Right ventricle myocardium inferior (tissue), 1 donor: Measurements from ENCODE around the gene PRR29. TPM values are rescaled to one million over a fixed set of nuclear protein-coding genes. Genes with fewer than 3 reads are reported as not detected.

Source experiments
- ATAC-seq: fragments of 200-7000 bp; cut with Tn5 transposase; one replicate; pipeline ENCODE4 v1.9.1; 2020; ENCODE audit warnings: mild to moderate bottlenecking, moderate library complexity
- DNase-seq: peaks from one replicate; pipeline ENCODE4 v3.0.0; 2021; ENCODE audit errors: missing footprints
- intact Hi-C: fragments of 100-400 bp; cut with DNase I; formaldehyde crosslinking; loops from one replicate; pipeline ENCODE4 v1.11.0; 2022
- long read RNA-seq: library from polyadenylated mRNA; unstranded; transcript quantifications from one replicate; pipeline ENCODE4 v2.0.0, GENCODE V29; 2021
- total RNA-seq: library from RNA; stranded (reverse); fragmentation: NEBNext Ultra II Directional; extraction: Animal tissue kit (Norgen Biotek cat#: 25700); gene quantifications from one replicate; pipeline ENCODE4 v1.2.1, GENCODE V29; 2021
- donor health status: DM: no; HTN: yes; CAD: no; lungs with severe emphysema.

The PRR29 gene
- total RNA-seq, result 0.51 TPM
- long read RNA-seq, result 0 reads

DNA sequence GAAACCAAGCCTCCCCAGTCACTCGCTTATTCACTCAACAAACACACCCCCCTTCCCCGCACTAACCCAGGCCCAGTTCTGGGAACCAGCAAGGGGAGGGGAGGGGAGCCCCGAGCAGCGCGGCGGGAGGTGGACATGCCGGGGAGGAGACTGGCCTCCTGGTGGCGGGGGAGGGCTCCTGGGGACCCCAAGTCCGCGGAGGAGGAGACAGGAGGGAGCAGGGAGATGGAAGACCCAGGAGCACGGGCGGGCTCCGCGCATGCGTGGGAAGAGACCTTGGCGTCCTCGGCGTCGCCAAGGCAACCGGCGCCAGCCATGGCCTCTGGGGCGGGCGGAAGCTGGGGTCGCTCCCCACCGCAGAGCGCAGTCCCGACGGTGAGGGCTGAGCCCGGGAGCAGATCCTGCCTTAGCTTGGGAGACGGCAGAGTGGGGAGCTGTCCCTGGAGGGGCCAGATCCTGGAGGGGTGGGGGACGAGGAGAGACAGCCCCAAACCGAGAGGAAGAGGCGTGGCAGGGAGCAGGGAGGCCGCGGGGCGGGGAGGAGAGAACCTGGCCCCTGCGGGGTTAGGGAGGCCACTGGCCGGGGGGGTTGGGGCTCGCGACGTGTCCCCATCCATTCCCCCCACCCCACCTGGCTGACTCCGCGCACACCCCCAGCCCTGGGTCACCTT is at the start of gene PRR29:
PRR29 (plus strand) TSS at position 302 of the 671 bp plus-strand sequence; CDS start at position 316, 14 bp downstream.
- intact Hi-C loops, result no loop called here
- DNase-seq, result peak; percentile 87
- peak; percentile 44 for ATAC-seq

DNA sequence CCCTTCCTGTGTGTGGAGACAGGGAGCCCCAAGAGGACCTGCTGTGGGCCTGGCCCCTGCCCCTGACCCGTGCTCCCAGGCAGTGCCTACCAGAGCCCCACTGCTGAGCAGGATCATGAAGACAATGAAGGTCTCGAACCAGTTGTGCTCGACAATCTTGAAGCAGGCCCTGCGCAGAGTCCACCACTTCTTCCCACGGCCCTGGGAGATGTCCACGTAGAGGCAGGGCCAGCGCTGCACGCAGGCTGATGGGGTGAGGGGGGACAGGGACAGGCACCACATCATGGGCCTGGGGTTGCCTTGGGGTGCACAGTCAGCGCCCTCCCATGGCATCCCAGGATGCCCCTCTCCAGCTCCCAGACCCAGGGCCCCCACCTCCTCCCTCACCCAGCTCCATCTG is 49.6 kb upstream of the PRR29 start:
- intact Hi-C loops, result loop anchor here (5.0 kb wide), 1 partner anchor 39 kb away; no protein-coding TSS in a partner anchor
- ATAC-seq (no peak), DNase-seq (peak; percentile 20)

DNA sequence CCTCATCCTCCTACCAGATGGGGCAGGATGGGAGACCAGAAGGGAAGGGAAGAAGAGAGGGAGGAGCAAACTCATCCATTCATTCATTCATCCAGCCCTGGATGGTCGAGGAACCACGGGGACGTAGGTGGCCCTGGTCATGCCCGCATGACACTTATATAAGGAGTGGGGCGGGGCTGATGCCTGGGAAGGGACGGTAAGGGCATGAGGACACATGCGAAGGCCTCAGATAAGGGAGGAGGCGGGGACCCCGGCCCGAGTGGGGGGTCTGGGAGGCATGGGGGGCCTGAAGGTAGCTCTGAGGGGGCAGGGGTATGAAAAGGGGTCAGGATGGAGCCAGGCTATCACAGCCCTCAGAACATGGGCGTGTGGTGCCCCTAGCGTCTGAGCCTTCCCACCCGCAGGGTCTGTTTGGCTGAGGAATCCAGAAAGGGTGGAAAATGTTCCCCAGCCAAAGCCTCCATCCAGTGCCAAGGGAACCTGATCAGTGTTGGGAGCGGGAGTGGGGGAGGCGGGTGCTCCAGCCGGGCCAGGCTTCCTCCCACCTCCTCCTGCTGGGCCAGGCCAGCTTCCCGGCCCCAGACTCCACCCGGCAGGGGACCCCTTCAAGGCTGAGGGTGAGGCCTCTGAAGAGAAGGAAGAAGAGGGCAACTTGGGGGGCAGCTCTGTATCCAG is 48.4 kb upstream of the PRR29 start:
- ATAC-seq, result no peak
- intact Hi-C loops, result loop anchor here (5.0 kb wide), 1 partner anchor 38 kb away; no protein-coding TSS in a partner anchor
- no peak for DNase-seq

DNA sequence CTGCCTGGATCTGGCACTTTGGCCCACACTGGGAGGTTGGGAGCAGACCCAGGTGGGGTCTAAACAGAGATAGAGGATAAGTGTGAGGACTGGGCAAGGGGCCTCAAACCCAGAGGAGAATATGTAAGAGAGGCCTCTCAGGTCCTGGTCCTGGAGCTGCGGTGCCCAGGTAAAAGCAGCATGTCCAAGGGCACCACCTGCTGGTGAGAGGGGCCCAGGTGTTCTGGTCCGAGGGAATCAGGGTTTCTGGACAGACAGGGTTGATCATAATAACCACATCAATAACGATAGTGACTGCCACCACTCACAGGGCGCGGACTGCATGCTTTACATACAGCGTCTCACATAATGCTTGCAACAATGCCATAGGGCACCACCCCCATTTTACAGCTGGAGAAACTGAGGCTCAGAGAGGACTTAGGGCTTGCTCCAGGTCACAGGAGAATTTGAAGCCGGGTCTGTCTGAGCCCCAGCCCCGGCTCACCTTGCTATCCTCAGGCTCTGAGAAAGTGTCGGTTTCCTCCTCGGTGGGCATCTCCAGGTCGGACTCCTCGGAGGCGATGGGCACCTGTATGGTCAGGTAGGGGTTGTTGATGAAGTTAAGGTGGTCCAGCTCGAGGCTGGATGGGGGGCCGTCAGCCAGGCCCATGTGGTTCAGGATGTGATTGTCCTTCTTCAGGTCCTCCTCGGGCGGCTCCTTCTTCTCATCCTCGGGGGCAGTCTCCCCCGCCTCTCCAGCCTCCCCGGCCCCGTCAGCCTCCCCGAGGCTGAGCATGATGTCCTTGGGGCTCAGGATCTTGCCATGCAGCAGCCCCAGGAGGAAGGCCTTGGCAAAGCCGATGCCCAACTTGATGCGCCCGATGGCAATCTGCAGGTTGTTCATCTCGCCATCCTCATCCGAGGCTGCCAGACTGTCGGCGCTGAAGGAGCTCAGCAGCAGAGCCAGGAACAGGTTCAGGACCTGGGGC is 46.9 kb upstream of the PRR29 start:
- intact Hi-C loops, result no loop called here
- ATAC-seq (no peak), DNase-seq (no peak)

DNA sequence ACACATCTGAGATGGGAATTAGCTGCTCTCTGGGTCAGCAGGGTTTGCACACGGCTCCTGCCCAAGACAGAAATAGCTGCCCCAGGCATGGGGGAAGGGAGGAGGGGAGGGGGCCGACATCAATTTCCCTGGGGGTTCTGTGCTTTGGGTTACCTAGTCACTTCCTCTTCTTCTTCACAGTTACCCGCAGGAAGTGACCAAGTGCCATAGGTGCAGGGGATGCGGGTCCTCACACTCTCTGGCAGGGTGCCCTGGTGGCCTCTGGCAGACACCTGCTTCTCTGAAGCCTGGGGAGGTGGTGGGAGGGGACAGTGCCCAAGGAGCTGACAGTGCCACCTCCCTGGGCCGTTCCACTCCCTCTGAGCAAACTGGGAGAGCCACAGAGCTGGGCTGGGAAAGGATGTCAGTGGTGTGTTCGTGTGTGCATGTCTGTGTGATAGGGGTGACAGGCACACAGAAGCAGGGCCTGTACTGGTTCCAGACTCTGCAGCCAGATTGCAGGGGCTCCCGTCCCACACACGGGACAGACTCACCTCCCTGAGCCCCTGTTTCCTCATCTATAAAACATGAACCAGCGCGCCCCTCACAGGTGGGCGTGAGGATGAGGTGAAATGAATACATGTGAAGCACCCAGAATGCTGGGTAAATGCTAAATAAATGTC is 43.6 kb upstream of the PRR29 start:
- peak; percentile 41 for ATAC-seq
- intact Hi-C loops, result no loop called here
- DNase-seq, result no peak

DNA sequence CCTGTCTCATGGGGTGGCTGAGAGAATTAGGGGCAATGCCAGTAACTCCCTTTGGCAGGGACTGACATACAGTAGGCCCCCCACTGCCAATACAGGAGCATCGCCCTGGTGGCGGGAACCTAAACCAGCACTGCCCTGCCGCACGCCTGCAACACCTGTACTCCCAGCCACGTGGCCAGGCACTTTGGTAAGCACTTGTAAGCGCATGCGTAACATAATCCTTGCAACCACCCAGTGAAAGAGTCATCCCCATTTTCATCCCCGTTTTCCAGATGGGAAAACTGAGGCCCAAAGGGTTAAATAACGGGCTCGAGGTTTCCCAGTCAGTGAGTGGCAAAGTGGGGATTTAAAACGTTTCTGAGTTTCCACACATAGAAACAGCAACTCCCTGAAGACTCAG is 42.9 kb upstream of the PRR29 start:
- DNase-seq (no peak), ATAC-seq (no peak)
- intact Hi-C loops, result no loop called here

DNA sequence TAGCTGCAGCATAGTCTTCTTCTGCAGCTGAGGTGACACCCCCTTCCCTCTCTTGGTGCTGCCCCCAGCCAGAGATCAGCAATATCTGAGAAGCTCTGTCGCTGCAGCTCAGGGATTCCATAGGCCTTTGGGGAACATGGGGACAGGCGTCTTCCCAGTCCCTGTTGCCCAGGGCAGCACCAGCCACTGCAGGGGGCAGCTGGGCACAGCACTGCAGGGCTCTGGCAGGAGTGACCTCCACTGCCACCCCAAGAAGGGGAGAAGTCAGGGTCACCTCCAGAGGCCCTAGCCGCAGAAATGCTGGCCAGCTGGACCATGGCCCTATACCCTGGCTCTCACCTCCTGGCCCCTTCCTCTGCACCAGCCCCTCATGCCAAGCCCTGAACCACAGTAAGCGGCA is 42.4 kb upstream of the PRR29 start:
- intact Hi-C loops, result no loop called here
- DNase-seq, result no peak
- ATAC-seq, result no peak

DNA sequence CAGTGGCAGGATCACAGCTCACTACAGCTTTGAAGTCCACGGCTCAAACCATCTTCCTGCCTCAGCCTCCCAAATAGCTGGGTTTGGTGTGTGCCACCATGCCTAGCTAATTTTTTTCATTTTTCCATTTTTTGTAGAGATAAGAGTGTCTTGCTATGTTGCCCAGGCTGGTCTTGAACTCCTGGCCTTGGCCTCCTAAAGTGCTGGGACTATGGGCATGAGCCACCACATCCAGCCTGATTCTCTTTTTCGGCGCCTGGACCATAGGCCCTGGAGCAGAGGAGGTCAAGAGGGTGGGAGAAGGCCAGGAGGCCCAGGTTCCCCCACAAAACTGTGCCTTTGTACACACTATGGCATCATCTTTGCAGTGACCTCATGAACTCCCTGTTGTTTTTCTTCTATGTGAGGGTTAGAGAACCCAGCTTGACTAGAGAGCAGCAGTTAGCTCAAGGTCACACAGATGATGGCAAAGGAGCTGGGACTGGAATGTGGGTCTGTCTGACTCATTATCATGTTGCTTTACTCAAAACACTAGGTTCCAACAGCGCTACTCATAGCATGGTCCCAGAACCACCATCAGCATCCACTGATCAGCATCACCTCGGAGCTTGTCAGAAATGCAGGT is 41.7 kb upstream of the PRR29 start:
- DNase-seq, result no peak
- intact Hi-C loops, result no loop called here
- no peak for ATAC-seq

DNA sequence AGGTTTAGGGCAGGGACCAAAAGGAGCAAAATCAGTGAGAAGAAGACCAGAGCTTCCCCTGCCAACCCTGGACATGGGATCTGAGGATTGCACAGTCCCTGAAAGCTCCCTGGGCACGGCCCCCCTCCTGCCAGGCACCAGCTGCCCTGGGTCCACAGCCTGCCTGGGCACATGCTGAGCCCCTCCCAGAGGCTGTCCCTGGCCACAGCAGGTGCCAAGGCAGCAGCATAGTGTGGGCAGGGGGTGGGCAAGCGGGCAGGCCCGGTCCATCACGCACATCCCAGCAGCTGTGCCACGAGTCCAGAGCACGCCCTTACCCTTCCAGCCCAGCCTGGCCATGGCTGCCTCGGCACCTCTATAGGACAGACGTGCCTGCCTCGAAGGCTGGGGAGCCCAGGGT is 38.1 kb upstream of the PRR29 start:
- intact Hi-C loops, result no loop called here
- no peak for DNase-seq
- no peak for ATAC-seq

DNA sequence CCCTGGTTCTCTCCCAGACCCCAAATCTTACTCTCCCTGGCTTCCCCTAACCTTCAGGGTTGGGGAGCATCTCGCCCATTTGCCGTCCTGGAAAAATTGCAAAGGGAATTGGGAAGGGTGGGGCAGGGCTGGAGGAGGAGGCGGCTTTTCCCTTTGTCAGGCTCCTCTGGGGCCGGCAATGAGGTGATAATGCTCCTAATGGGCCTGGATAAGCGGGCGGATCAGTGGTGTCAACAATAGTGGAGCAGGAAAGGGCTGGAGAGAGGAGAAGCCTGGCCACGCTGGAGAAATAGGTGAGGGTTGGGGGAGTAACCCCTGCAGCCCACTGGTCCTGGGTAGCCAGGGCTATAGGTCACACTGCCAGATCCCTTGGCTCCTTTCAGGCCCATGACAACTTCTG is 37.7 kb upstream of the PRR29 start:
- intact Hi-C loops, result no loop called here
- DNase-seq, result no peak
- ATAC-seq, result no peak

DNA sequence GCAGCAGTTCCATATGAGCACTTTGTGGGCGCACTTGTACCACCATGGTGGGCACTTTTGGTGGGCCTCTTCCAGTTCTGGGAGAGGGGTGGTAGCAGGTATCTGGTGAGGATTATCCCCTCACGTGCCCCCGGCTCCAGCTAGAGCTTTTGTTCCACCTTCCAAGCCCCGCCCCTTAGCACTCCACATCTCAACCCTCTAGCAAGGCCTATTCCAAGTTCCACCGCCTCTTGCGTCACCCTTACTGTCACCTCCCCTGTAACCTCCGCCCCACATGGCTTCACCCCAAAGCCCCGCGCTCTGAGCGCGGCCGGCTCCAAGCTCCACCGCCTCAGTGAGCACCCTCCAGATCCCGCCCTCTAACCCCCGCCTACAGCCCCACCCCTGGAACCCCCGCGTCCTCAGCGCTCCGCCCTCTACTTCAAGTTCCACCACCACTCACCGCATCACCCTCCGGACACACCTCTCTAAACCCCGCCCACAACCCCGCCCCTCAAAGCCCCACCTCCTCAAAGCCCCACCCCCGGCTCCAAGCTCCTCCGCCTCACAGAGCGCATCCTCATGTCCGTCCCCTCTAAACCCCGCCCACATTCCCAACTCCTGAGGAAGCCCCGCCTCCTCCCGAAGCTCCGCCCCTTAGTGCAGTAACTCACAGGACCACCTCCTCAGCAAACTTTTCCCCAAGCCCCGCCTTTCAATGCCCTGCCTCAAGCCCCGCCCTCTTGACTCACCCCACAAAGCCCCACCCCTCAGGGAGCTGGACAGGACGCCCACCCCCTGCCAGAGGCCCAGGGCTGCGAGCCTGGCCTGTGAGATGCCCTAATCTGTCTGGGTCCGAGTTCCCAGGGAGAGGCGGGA is 36.6 kb upstream of the PRR29 start:
- DNase-seq (peak; percentile 78), ATAC-seq (peak; percentile 75)
- intact Hi-C loops, result no loop called here

DNA sequence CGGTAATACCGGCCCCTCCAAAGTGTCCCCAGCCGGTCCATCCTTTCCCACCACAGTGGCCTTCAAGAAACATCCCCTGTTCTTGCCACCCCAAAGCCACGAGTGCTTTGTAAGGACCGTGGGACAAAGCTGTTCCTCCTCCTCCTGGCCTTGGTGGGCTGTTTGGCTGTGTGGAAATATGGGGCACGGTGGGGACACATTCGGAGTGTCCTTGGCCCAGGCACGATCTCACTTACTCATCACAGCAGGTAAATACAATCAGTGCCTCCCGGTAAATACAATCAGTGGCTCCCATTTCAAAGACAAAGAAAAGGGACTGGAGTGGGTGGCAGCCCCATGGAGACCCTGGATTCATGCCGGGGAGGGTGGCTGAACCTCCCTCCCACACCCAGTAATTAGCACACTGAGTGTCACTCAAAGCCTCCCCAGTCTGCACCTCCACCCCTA is 35.8 kb upstream of the PRR29 start:
- no peak for ATAC-seq
- intact Hi-C loops, result no loop called here

DNA sequence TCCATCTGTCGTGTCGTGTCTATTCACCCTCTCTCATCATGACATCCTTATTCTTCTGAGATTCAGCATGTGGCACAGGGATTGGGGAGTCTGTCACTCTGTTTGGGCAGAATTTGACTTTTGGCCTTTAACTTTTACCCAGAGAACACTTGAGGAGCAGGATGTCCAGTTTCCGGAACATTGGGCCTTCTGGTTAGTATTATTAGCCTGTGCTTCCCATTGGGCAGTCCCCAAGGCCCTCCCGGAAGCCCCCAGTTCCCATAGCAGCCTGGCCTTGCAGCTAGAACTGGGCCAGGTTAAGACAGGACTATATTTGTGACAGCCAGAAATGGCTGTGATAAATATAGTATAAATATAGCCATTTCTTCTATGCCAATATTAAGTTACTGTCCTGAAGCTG is 35.0 kb upstream of the PRR29 start:
- intact Hi-C loops, result no loop called here
- DNase-seq (no peak), ATAC-seq (peak; percentile 24)

More for the DNA sequence above, 35.8 kb upstream of the PRR29 start:
- DNase-seq, result no peak

DNA sequence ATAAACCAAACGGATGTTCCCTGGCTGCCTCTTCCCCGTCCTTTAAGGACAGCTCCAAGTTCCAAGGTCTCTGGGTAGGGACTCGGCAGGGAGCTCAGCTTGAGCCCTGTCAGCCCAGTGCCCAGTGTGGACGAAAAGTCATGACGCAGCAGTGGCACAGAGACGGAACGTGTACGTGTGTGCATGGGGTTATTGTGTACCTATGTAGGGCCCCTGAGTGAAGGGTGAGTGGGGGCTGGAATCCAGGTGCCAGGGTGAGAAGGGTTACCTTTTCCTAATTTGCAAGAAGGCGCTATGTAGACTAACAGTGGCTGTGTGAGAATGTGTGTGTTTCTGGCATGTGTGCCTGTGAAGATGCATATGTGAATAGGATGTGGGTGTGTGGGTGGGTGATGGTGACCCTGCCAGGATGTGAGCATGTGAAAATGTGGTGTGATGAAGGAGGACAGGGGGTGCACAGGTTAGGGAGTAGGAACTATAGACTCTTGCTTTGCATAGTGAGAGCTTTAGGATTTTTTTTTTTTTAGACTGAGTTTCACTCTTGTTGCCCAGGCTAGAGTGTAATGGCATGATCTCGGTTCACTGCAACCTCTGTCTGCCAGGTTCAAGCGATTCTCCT is 31.4 kb upstream of the PRR29 start:
- intact Hi-C loops, result no loop called here
- no peak for ATAC-seq
- no peak for DNase-seq

DNA sequence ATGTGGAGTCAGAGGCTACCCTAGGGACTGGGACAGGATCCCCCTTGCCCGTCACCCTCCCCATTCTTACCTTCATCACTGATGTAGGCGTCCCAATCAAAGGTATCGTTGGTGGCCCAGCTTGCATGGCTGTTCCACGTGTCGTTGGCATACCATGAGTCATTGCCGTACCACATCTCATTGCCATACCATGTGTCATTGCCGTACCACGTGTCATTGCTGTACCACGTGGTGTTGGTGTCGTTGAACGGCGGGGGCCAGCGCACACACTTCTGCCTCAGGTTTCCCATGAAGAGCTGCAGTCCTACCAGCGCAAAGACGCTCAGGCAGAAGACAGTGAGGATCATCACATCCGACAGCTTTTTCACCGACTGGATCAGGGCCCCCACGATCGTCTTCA is 30.2 kb upstream of the PRR29 start:
- intact Hi-C loops, result no loop called here
- ATAC-seq, result no peak
- no peak for DNase-seq

DNA sequence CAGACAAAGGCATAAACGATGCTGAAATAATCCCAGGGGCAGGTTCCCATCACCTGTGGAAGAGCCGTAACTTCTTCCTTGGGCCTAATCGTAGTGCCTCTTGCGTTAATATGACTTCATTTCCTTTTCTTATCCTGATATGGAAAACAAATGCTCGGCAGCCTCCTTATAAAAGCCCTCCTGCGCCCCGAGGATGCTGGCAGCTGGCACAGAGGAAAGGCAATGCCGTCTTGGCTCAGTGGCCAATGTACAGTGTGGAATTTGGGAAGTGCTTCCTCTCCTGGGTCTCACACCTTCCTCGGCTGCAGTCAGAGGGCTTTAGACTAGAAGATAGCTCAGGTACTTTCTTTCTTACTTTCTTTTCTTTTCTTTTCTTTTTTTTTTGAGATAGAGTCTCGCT is 28.9 kb upstream of the PRR29 start:
- peak; percentile 17 for DNase-seq
- no peak for ATAC-seq
- intact Hi-C loops, result no loop called here

DNA sequence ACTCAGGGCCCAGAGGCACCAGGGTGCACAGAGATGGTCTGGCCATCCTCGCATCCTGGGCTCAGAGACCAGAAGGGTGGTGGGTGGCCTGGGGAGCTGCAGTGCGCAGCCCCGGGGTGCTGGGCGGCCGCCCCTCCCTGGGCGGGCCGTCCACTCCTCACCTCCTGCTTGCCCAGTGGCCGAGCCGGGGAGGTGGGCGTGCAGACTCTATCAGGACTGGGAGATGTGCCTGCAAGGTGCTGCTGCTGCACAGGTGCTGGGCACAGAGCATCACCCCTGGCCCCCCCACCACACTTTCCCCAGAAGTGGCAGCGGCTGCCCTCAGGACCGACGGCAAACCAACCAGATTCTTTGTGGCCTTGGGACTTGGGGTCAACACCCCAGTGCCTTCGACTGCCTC is 25.4 kb upstream of the PRR29 start, which contains the start of gene SCN4A:
SCN4A (minus strand) TSS at position 123 of the 400 bp plus-strand sequence; CDS start at position 46, 77 bp downstream.
- DNase-seq, result peak; percentile 56
- no peak for ATAC-seq
- intact Hi-C loops, result no loop called here
